ENCODE measurements around the gene PVALEF.

PVALEF gene

GRCh38 chr17:81127526-81128177 lies 37.7 kb upstream of the PVALEF start:
- H3K14ac ChIP-seq (ENCODE audit: low read length in 2 of 2): no peak overlapping the region
- H3K4me1 ChIP-seq (ENCODE audit: control insufficient read depth, insufficient read depth, low read depth, low read length): peaks cover 6% of the 10 kb centered on the region
- no peak overlapping the region for H3K4me2 ChIP-seq (ENCODE audit: low read length, poor library complexity, severe bottlenecking)
- no peak overlapping the region for H2AFZ ChIP-seq (ENCODE audit: low read depth, low read length)
- H3K9me3 ChIP-seq (ENCODE audit: control insufficient read depth, low read length): no peaks in the 10 kb centered on the region
- no peaks in the 10 kb centered on the region for H3K36me3 ChIP-seq (ENCODE audit: control insufficient read depth in 1 of 2, insufficient read depth in 2 of 2, low read depth in 1 of 2, low read length in 2 of 2)
- no peak overlapping the region for H3K9ac ChIP-seq (ENCODE audit: low read length)
- no peak overlapping the region for H4K8ac ChIP-seq (ENCODE audit: low read length)
- no peak overlapping the region for H2AK5ac ChIP-seq (ENCODE audit: low read length, severe bottlenecking)
- DNase-seq: no peak
- H2BK120ac ChIP-seq (ENCODE audit: low read depth, low read length): no peak overlapping the region
- 80% methylated on average over 21 of the region's 25 CpGs for WGBS
- H3K79me1 ChIP-seq (replicated peaks; ENCODE audit: low read length, poor library complexity, severe bottlenecking): no peaks in the 10 kb centered on the region
- H2BK12ac ChIP-seq (ENCODE audit: low read length in 2 of 2): no peak overlapping the region
- H3K18ac ChIP-seq (ENCODE audit: low read depth in 1 of 2, low read length in 2 of 2): no peak overlapping the region
- no peak overlapping the region for H3K27ac ChIP-seq (ENCODE audit: low read length, poor library complexity, severe bottlenecking)
- no peak overlapping the region for H4K91ac ChIP-seq (ENCODE audit: low read length)
- no peak overlapping the region for H2BK5ac ChIP-seq (ENCODE audit: low read depth, low read length, poor library complexity, severe bottlenecking)
- no peak overlapping the region for H2BK15ac ChIP-seq (ENCODE audit: low read depth, poor library complexity, severe bottlenecking)
- H3K23ac ChIP-seq (ENCODE audit: low read length in 2 of 2): no peak overlapping the region
- H3K4ac ChIP-seq (ENCODE audit: low read depth in 1 of 2, low read length in 2 of 2): no peak overlapping the region
- no peak overlapping the region for H3K4me3 ChIP-seq (ENCODE audit: insufficient read depth in 1 of 2, low read depth in 1 of 2, low read length in 2 of 2)
- H3K27me3 ChIP-seq (ENCODE audit: control insufficient read depth in 1 of 2, insufficient read depth in 1 of 2, low read length in 2 of 2): peaks cover 3 to 39% of the 10 kb centered on the region in 2 experiments

GRCh38 chr17:81128338-81128737 lies 37.0 kb upstream of the PVALEF start:
- H3K23ac ChIP-seq (ENCODE audit: low read length in 2 of 2): no peak overlapping the region
- no peak overlapping the region for H2BK12ac ChIP-seq (ENCODE audit: low read length in 2 of 2)
- H2AFZ ChIP-seq (ENCODE audit: low read depth, low read length): no peak overlapping the region
- H3K4me3 ChIP-seq (ENCODE audit: insufficient read depth in 1 of 2, low read depth in 1 of 2, low read length in 2 of 2): no peak overlapping the region
- peaks cover 6% of the 10 kb centered on the region for H3K4me1 ChIP-seq (ENCODE audit: control insufficient read depth, insufficient read depth, low read depth, low read length)
- 88% methylated on average over 14 of the region's 14 CpGs for WGBS
- no peak overlapping the region for H3K27ac ChIP-seq (ENCODE audit: low read length, poor library complexity, severe bottlenecking)
- H4K91ac ChIP-seq (ENCODE audit: low read length): no peak overlapping the region
- no peak overlapping the region for H3K18ac ChIP-seq (ENCODE audit: low read depth in 1 of 2, low read length in 2 of 2)
- H3K4me2 ChIP-seq (ENCODE audit: low read length, poor library complexity, severe bottlenecking): no peak overlapping the region
- no peak for DNase-seq
- no peak overlapping the region for H2BK15ac ChIP-seq (ENCODE audit: low read depth, poor library complexity, severe bottlenecking)
- H2AK5ac ChIP-seq (ENCODE audit: low read length, severe bottlenecking): no peak overlapping the region
- H3K4ac ChIP-seq (ENCODE audit: low read depth in 1 of 2, low read length in 2 of 2): no peak overlapping the region
- H3K36me3 ChIP-seq (ENCODE audit: control insufficient read depth in 1 of 2, insufficient read depth in 2 of 2, low read depth in 1 of 2, low read length in 2 of 2): no peaks in the 10 kb centered on the region
- no peak overlapping the region for H4K8ac ChIP-seq (ENCODE audit: low read length)
- H3K79me1 ChIP-seq (replicated peaks; ENCODE audit: low read length, poor library complexity, severe bottlenecking): no peaks in the 10 kb centered on the region
- H3K14ac ChIP-seq (ENCODE audit: low read length in 2 of 2): no peak overlapping the region
- peaks cover 0 to 37% of the 10 kb centered on the region in 2 experiments for H3K27me3 ChIP-seq (ENCODE audit: control insufficient read depth in 1 of 2, insufficient read depth in 1 of 2, low read length in 2 of 2)
- no peak overlapping the region for H2BK120ac ChIP-seq (ENCODE audit: low read depth, low read length)
- no peak overlapping the region for H2BK5ac ChIP-seq (ENCODE audit: low read depth, low read length, poor library complexity, severe bottlenecking)
- no peak overlapping the region for H3K9ac ChIP-seq (ENCODE audit: low read length)
- H3K9me3 ChIP-seq (ENCODE audit: control insufficient read depth, low read length): no peaks in the 10 kb centered on the region

- Histone ChIP-seq H2BK12ac (ENCODE audit: low read length in 2 of 2) (no peak overlapping the region), H3K27me3 (ENCODE audit: control insufficient read depth in 1 of 2, insufficient read depth in 1 of 2, low read length in 2 of 2) (peaks cover 0 to 38% of the 10 kb centered on the region in 2 experiments), H2BK120ac (ENCODE audit: low read depth, low read length) (no peak overlapping the region), H2BK15ac (ENCODE audit: low read depth, poor library complexity, severe bottlenecking) (no peak overlapping the region), H3K27ac (ENCODE audit: low read length, poor library complexity, severe bottlenecking) (no peak overlapping the region), H3K9ac (ENCODE audit: low read length) (no peak overlapping the region), H3K23ac (ENCODE audit: low read length in 2 of 2) (no peak overlapping the region), H2BK5ac (ENCODE audit: low read depth, low read length, poor library complexity, severe bottlenecking) (no peak overlapping the region), H3K4me1 (ENCODE audit: control insufficient read depth, insufficient read depth, low read depth, low read length) (peaks cover 6% of the 10 kb centered on the region), H3K79me1 (replicated peaks; ENCODE audit: low read length, poor library complexity, severe bottlenecking) (no peaks in the 10 kb centered on the region), H3K4me3 (ENCODE audit: insufficient read depth in 1 of 2, low read depth in 1 of 2, low read length in 2 of 2) (no peak overlapping the region), H3K4ac (ENCODE audit: low read depth in 1 of 2, low read length in 2 of 2) (no peak overlapping the region), H3K9me3 (ENCODE audit: control insufficient read depth, low read length) (no peaks in the 10 kb centered on the region), H3K36me3 (ENCODE audit: control insufficient read depth in 1 of 2, insufficient read depth in 2 of 2, low read depth in 1 of 2, low read length in 2 of 2) (no peaks in the 10 kb centered on the region), H4K8ac (ENCODE audit: low read length) (no peak overlapping the region), H3K4me2 (ENCODE audit: low read length, poor library complexity, severe bottlenecking) (no peak overlapping the region), H2AFZ (ENCODE audit: low read depth, low read length) (no peak overlapping the region), H3K14ac (ENCODE audit: low read length in 2 of 2) (no peak overlapping the region), H3K18ac (ENCODE audit: low read depth in 1 of 2, low read length in 2 of 2) (no peak overlapping the region), H2AK5ac (ENCODE audit: low read length, severe bottlenecking) (no peak overlapping the region), H4K91ac (ENCODE audit: low read length) (no peak overlapping the region)
- no peak for DNase-seq
- WGBS: 91% methylated on average over 23 of the region's 23 CpGs
Measured at GRCh38 chr17:81128774-81129173, 36.5 kb upstream of the PVALEF start.

GRCh38 chr17:81129289-81129688 lies 36.0 kb upstream of the PVALEF start:
- H2BK12ac ChIP-seq (ENCODE audit: low read length in 2 of 2): no peak overlapping the region
- H2BK120ac ChIP-seq (ENCODE audit: low read depth, low read length): no peak overlapping the region
- H3K4me3 ChIP-seq (ENCODE audit: insufficient read depth in 1 of 2, low read depth in 1 of 2, low read length in 2 of 2): no peak overlapping the region
- no peak overlapping the region for H3K27ac ChIP-seq (ENCODE audit: low read length, poor library complexity, severe bottlenecking)
- no peak overlapping the region for H2BK5ac ChIP-seq (ENCODE audit: low read depth, low read length, poor library complexity, severe bottlenecking)
- no peak overlapping the region for H3K18ac ChIP-seq (ENCODE audit: low read depth in 1 of 2, low read length in 2 of 2)
- no peak for DNase-seq
- H3K79me1 ChIP-seq (replicated peaks; ENCODE audit: low read length, poor library complexity, severe bottlenecking): no peaks in the 10 kb centered on the region
- peaks cover 6% of the 10 kb centered on the region for H3K4me1 ChIP-seq (ENCODE audit: control insufficient read depth, insufficient read depth, low read depth, low read length)
- no peaks in the 10 kb centered on the region for H3K9me3 ChIP-seq (ENCODE audit: control insufficient read depth, low read length)
- H4K8ac ChIP-seq (ENCODE audit: low read length): no peak overlapping the region
- WGBS: 82% methylated on average over 10 of the region's 11 CpGs
- no peak overlapping the region for H3K4me2 ChIP-seq (ENCODE audit: low read length, poor library complexity, severe bottlenecking)
- H3K14ac ChIP-seq (ENCODE audit: low read length in 2 of 2): no peak overlapping the region
- no peak overlapping the region for H2AK5ac ChIP-seq (ENCODE audit: low read length, severe bottlenecking)
- no peak overlapping the region for H2AFZ ChIP-seq (ENCODE audit: low read depth, low read length)
- no peak overlapping the region for H3K9ac ChIP-seq (ENCODE audit: low read length)
- no peaks in the 10 kb centered on the region for H3K36me3 ChIP-seq (ENCODE audit: control insufficient read depth in 1 of 2, insufficient read depth in 2 of 2, low read depth in 1 of 2, low read length in 2 of 2)
- no peak overlapping the region for H3K23ac ChIP-seq (ENCODE audit: low read length in 2 of 2)
- H3K27me3 ChIP-seq (ENCODE audit: control insufficient read depth in 1 of 2, insufficient read depth in 1 of 2, low read length in 2 of 2): peaks cover 0 to 37% of the 10 kb centered on the region in 2 experiments
- no peak overlapping the region for H4K91ac ChIP-seq (ENCODE audit: low read length)
- no peak overlapping the region for H2BK15ac ChIP-seq (ENCODE audit: low read depth, poor library complexity, severe bottlenecking)
- H3K4ac ChIP-seq (ENCODE audit: low read depth in 1 of 2, low read length in 2 of 2): no peak overlapping the region

All from mesenchymal stem cell (in vitro differentiated cells and primary cell).